ENCODE results near the gene NFIX. TPM values are rescaled to one million over a fixed set of nuclear protein-coding genes. Genes with fewer than 3 reads are reported as not detected.

The NFIX gene
- total and polyA plus RNA-seq, 2 experiments from 2014 or later, result 0.06 to 0.14 TPM

GRCh38 chr19:12965017-12965811 is 30.1 kb upstream of the NFIX start:
- peak; percentile 95 for ATAC-seq
- Mint-ChIP-seq H3K4me3 (peak overlapping the region; percentile 68), H3K9me3 (no peaks in the 10 kb centered on the region), H3K27me3 (ENCODE audit: insufficient read depth, low read depth, poor library complexity) (peaks cover 4% of the 10 kb centered on the region), H3K27ac (peak overlapping the region; percentile 85), H3K4me1 (peaks cover 3% of the 10 kb centered on the region; the same call in 2 of the 3 replicates), H3K36me3 (ENCODE audit: low read depth) (no peaks in the 10 kb centered on the region)
- DNase-seq (ENCODE audit: low spot score), result peak; percentile 88
- Histone ChIP-seq H3K36me3 (ENCODE audit: insufficient read depth) (no peaks in the 10 kb centered on the region), H3K79me2 (replicated peaks; ENCODE audit: insufficient read depth) (no peaks in the 10 kb centered on the region), H3K4me1 (ENCODE audit: insufficient read depth) (no peaks in the 10 kb centered on the region; the same call in 1 of the 2 replicates), H3F3A (replicated peaks; ENCODE audit: low read depth) (no peaks in the 10 kb centered on the region), H2AFZ (peak overlapping the region; percentile 90), H3K27me3 (ENCODE audit: insufficient read depth) (no peaks in the 10 kb centered on the region), H4K20me1 (replicated peaks; ENCODE audit: insufficient read depth) (no peaks in the 10 kb centered on the region), H3K27ac (ENCODE audit: low read depth) (peak overlapping the region; percentile 87), H3K9me2 (ENCODE audit: insufficient read depth) (no peaks in the 10 kb centered on the region), H3K4me3 (peak overlapping the region; percentile 60), H3K4me2 (peak overlapping the region; percentile 88)
- no peak for TF ChIP-seq EZH2 (IDR thresholded peaks at IDR 0.05; ENCODE audit: low read depth, unreplicated experiment)
- TF ChIP-seq CTCF (conservative IDR thresholded peaks at IDR 0.05; ENCODE audit: low read depth in 2 of 2), result peak; percentile 68 to 91
- 0 out of 2 replicates have a peak, but pooled peaks have one; percentile 5 for TF ChIP-seq CREB1 (CRISPR knock-in tag; IDR thresholded peaks at IDR 0.05; ENCODE audit: low read depth)
- TF ChIP-seq ZNF462 (CRISPR knock-in tag; IDR thresholded peaks at IDR 0.05), result peak; percentile 41; the same call in 1 of the 2 replicates
- TF ChIP-seq STAT1 (IDR thresholded peaks at IDR 0.05; ENCODE audit: unreplicated experiment), result no peak
- TF ChIP-seq POLR2AphosphoS5 (IDR thresholded peaks at IDR 0.05; ENCODE audit: low read depth), result no peak; the same call in 1 of the 2 replicates
- TF ChIP-seq ETS1 (IDR thresholded peaks at IDR 0.05), result no peak
- TF ChIP-seq ZNF331 (CRISPR knock-in tag; IDR thresholded peaks at IDR 0.05; ENCODE audit: low read depth), result no peak

Measured in GM23338 (cell line).